Heart right ventricle (tissue), 16 donors: Measurements from ENCODE around the gene YTHDC1. TPM values are rescaled to one million over a fixed set of nuclear protein-coding genes. Genes with fewer than 3 reads are reported as not detected.

Experiments used
- ATAC-seq, 8 donors: fragments of 200-7000 bp; cut with Tn5 transposase; one replicate each; pipeline ENCODE4 v1.9.1; 2020; ENCODE audit warnings: mild to moderate bottlenecking in 8 of 8, moderate library complexity in 8 of 8, moderate number of reproducible peaks in 1 of 8
- DNase-seq, 2 donors: peaks; one replicate each; pipeline ENCODE4 v3.0.0-alpha.2; 2020
- H3K27ac ChIP-seq, 10 donors: fragments of 200-600 bp; sonication (generic) in 2 of 10; one replicate each; pipeline versions ENCODE4 v1.5.0 to v1.8.0; 2020 to 2022; ENCODE audit warnings: mild to moderate bottlenecking in 3 of 10
- H3K27me3 ChIP-seq, 7 donors: fragments of 200-600 bp; one replicate each; pipeline ENCODE4 v1.8.0; 2021 to 2022; ENCODE audit warnings: mild to moderate bottlenecking in 2 of 7
- H3K36me3 ChIP-seq, 9 donors: fragments of 200-600 bp; sonication (generic) in 1 of 9; one replicate each; pipeline versions ENCODE4 v1.5.0 to v1.8.0; 2020 to 2022; ENCODE audit warnings: mild to moderate bottlenecking in 2 of 9
- H3K4me1 ChIP-seq, 9 donors: fragments of 200-600 bp; sonication (generic) in 1 of 9; one replicate each; pipeline versions ENCODE4 v1.5.0 to v1.8.0; 2020 to 2022; ENCODE audit warnings: mild to moderate bottlenecking in 4 of 9
- H3K4me3 ChIP-seq, 10 donors: fragments of 200-600 bp; sonication (generic) in 2 of 10; one replicate each; pipeline versions ENCODE4 v1.5.0 to v1.8.0; 2020 to 2022; ENCODE audit warnings: mild to moderate bottlenecking in 7 of 10, moderate library complexity in 2 of 10
- H3K9me3 ChIP-seq, 11 donors: fragments of 200-600 bp in 10 of 11; sonication (generic) in 2 of 11; one replicate each; pipeline versions ENCODE4 v1.5.0 to v1.8.0; 2013 to 2022; ENCODE audit warnings: mild to moderate bottlenecking in 2 of 11, control low read depth in 1 of 11, moderate library complexity in 1 of 11
- WGBS, 2 donors: extraction: QIAGEN DNeasy Blood & Tissue Kit; methylation state at CpG; one replicate each; pipeline ENCODE4 v1.1.7; 2013; ENCODE audit warnings: inconsistent platforms in 1 of 2; 5-methylcytosine and 5-hydroxymethylcytosine counted together
- intact Hi-C, 10 donors: fragments of 100-400 bp; cut with DNase I; formaldehyde crosslinking; loops; one replicate each; pipeline versions ENCODE4 v1.11.1 to v1.14.2; 2022
- polyA plus RNA-seq, 2 donors: library from polyadenylated mRNA; stranded (reverse); fragments of 200-250 nt; gene quantifications; one replicate each; pipeline ENCODE4 v1.2.3, GENCODE V29; 2013
- total RNA-seq, 10 donors: library from RNA; stranded (reverse); fragmentation: NEBNext Ultra II Directional in 3 of 10; extraction: Animal tissue kit (Norgen Biotek cat#: 25700) in 3 of 10; gene quantifications; one replicate each; pipeline versions ENCODE4 v1.2.1 to v1.2.4, GENCODE V29; 2021 to 2023
- TF ChIP-seq, protein P1 (sequence below), 9 donors: fragments of 200-600 bp; sonication (generic) in 2 of 9; IDR thresholded peaks; one replicate each; pipeline versions ENCODE4 v1.5.0 to v1.8.0; 2021 to 2022; ENCODE audit warnings: antibody characterized with exemption in 9 of 9, mild to moderate bottlenecking in 5 of 9, moderate library complexity in 1 of 9
- donor health status: Arrhythmogenic right ventricular cardiomyopathy.
- donor health status: ischemic (EF 13 %, LVEDD 7.1; RV severe dilation, severe dysfunction).
- donor health status: healthy with polysubstance abuse.
- donor health status: DM: no; HTN: yes; CAD: no.
- donor health status: DM: no; HTN: no; CAD: no.
- donor health status: ischemic (EF 25% LVEDD 6.9; RV normal size, moderate dysfunction).
- donor health status: ischemic (EF 25% LVEDD 5.7; RV mildly dilated, moderate dysfunction).
- donor health status: healthy.
- donor health status: DM: yes; HTN: yes; CAD: no.
- donor health status: Ischemic cardiomyopathy.
- donor health status: ischemic (EF 35%, LVEDD 5.7; RV mildly dilated, moderate dysfunction).
- donor health status: nonischemic (EF 11% LVEDD 7.7; RV severe dilation, severe dysfunction).
- donor health status: DM: yes; HTN: yes; CAD: no.
- donor health status: PGD.
- donor health status: ischemic (EF 29% LVEDD 5.4; RV normal size, mild dysfunction).
- donor health status: nonischemic (EF 23%, LVEDD 6.1; RV moderate dilation, normal function).

The YTHDC1 gene
- total and polyA plus RNA-seq, 12 donors = 19.8 to 65.0 (median 51.4) TPM

DNA sequence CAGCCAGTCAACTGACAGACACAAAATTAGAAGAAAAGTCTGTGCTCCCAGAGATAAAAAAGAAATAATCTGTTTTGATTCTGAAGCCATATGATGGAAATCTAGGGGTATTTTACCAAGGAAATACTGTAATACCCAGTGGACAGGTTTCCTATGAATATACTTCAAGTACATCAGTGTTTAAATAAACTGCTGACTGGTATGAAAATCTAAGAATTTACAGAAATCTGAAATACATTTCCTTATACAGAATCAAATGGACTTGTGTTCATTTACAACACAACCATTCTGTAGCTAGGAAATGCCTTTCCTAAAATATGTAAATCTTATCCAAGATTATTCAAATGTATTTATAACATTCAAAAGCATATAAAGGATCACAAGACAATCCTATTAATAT, 13.4 kb downstream of the YTHDC1 start:
- Histone ChIP-seq H3K27ac (no peak overlapping the region), H3K9me3 (no peaks in the 10 kb centered on the region), H3K4me1 (peaks cover 2 to 70% (median 41%) of the 10 kb centered on the region in 9 donors), H3K27me3 (no peaks in the 10 kb centered on the region), H3K36me3 (peaks cover 0 to 66% (median 29%) of the 10 kb centered on the region in 9 donors), H3K4me3 (no peak overlapping the region)
- intact Hi-C loops = no loop called here
- DNase-seq (no peak), ATAC-seq (no peak)
- TF ChIP-seq, protein P1, sequence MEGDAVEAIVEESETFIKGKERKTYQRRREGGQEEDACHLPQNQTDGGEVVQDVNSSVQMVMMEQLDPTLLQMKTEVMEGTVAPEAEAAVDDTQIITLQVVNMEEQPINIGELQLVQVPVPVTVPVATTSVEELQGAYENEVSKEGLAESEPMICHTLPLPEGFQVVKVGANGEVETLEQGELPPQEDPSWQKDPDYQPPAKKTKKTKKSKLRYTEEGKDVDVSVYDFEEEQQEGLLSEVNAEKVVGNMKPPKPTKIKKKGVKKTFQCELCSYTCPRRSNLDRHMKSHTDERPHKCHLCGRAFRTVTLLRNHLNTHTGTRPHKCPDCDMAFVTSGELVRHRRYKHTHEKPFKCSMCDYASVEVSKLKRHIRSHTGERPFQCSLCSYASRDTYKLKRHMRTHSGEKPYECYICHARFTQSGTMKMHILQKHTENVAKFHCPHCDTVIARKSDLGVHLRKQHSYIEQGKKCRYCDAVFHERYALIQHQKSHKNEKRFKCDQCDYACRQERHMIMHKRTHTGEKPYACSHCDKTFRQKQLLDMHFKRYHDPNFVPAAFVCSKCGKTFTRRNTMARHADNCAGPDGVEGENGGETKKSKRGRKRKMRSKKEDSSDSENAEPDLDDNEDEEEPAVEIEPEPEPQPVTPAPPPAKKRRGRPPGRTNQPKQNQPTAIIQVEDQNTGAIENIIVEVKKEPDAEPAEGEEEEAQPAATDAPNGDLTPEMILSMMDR (IDR thresholded peaks at IDR 0.05) = no peak

DNA sequence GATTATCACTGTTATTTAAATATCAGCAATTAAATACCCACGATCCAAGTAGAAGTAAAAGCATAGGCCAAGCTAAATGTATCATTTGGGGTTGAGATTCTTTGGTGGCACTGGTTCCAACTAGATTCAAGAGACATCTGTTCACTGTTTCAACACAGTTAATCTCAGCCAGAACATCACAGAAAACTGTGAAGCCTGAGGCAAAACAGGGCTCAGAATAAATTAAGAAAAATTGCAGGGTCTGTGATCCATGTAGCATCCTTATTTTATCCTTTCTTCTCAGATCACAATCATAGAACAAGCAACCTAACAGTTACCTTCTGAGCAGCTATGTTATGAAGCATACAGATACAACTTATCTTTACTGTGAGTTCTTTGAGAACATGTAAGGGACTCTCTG, 23.7 kb downstream of the YTHDC1 start:
- DNase-seq (no peak), ATAC-seq (no peak)
- H3K4me1 ChIP-seq = peaks cover 0 to 13% (median 0%) of the 10 kb centered on the region in 9 donors
- 78 to 79% methylated on average over 1 of the region's 1 CpG for WGBS, 2 donors
- TF ChIP-seq, protein P1 (IDR thresholded peaks at IDR 0.05) = no peak
- H3K36me3 ChIP-seq = peaks cover 0 to 100% (median 53%) of the 10 kb centered on the region in 9 donors
- no peaks in the 10 kb centered on the region for H3K27me3 ChIP-seq
- no peak overlapping the region for H3K27ac ChIP-seq
- no peaks in the 10 kb centered on the region for H3K9me3 ChIP-seq
- no peak overlapping the region for H3K4me3 ChIP-seq
- intact Hi-C loops = no loop called here

DNA sequence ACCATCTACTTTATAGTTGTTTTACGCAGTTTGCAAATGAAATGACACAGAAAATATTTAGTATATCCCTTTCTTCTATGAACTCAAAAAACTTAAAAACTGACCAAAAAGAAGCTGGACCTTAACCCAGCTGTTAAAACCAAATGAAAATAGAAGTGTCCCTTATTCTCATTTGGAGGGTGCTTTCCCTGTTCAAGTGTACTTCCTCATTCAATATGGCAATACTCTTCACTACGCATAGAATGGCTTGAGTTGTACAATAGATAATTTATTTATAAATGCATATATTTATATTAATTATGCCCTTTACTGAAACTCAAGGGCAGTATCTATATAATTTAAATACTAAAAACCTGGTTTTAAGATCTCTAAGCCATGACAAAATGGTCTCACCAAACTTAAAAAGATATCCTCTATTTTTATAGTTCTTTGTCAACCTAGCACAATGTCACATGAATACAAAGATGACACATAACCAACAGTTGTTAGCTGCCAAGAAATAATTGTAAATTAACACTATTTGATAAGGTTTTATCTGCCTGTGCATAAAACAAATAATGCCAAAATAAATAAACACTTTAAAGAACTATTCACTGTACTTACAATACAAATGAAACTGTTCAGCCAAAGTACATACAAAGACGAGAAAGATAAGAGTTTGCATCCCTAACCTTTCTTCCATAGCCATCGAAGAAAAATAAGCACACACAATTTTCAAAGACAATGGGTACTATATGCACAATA, 25.2 kb downstream of the YTHDC1 start:
- Histone ChIP-seq H3K4me1 (peaks cover 0 to 13% (median 0%) of the 10 kb centered on the region in 9 donors), H3K27ac (no peak overlapping the region), H3K27me3 (no peaks in the 10 kb centered on the region), H3K4me3 (no peak overlapping the region), H3K9me3 (no peaks in the 10 kb centered on the region), H3K36me3 (peaks cover 0 to 100% (median 43%) of the 10 kb centered on the region in 9 donors)
- WGBS, 2 donors = 75 to 80% methylated on average over 4 of the region's 4 CpGs
- no peak for ATAC-seq
- TF ChIP-seq, protein P1 (IDR thresholded peaks at IDR 0.05) = no peak
- intact Hi-C loops = no loop called here
- no peak for DNase-seq

DNA sequence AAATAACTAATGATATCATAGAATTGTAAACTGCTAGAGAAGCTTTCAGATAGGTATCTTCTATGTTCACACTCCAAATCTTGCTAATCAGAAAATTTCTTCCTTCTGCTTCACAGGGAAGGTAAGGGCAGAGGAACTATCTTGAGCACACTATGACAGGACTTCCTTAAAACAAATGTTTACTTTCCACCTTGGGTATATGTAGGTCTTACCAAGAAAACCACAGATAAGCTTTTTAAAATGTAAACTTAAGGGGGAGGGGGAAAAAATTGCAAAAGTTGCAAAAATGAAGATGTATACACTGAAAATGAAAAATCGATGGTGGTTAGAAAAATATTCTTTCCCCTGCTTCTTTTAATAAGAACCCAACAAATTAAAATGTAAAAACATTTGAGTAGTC, 30.9 kb downstream of the YTHDC1 start:
- TF ChIP-seq, protein P1 (IDR thresholded peaks at IDR 0.05) = no peak
- Histone ChIP-seq H3K27me3 (no peaks in the 10 kb centered on the region), H3K27ac (no peak overlapping the region), H3K36me3 (peaks cover 0 to 100% (median 58%) of the 10 kb centered on the region in 9 donors), H3K9me3 (no peaks in the 10 kb centered on the region), H3K4me3 (no peak overlapping the region), H3K4me1 (no peaks in the 10 kb centered on the region)
- ATAC-seq = no peak
- WGBS, 2 donors = 94% methylated on average over 1 of the region's 1 CpG
- no peak for DNase-seq
- intact Hi-C loops = no loop called here
